Stimulated activated CD4-positive, alpha-beta T cell treated with anti-CD3 and anti-CD28 coated beads, Interleukin-15, amount 100 ng/mL, for 48 hours (primary cell): ENCODE data around the gene ANXA1.
"Not testable (repeated sequence)": the region's sequence is repeated elsewhere in the genome, so short reads cannot be mapped to it uniquely, and the experiment has no call there.

Source experiments
- DNase-seq, 2 donors: peaks; one replicate each; pipeline ENCODE4 v3.0.0-alpha.2; 2020; ENCODE audit warnings: low read depth in 2 of 2

The ANXA1 gene

GRCh38 chr9:73167614-73168013 is 15.9 kb downstream of the ANXA1 start:
- DNase-seq: no peak

DNA sequence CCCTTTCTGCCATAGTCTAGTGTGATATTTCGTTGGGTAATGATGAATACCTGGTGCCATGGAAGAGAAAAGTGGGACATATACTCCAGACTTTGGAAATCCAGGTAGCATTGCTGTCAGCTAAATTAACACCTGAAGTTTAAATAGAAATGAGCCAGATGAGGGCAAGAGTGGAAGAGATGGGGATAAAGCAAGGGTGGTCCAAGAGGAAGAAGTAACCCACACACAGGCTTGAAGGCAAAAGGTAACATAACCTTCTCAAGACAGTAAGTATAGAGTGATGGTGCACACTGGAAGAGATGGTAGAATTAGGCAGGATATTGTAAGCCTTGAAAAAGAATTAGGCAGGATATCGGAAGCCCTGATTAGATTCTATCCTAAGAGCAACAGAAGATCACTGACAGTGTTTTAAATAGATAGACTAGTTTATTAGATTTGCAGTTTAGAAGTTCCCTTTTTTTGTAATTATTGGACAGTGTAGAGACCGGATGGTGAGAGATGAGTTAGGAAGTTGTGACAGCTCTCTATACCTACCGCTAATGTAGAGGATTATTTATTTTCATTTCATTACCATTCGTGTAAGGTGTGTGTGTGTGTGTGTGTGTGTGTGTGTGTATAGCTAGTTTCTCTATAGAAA is 16.8 kb downstream of the ANXA1 start:
- DNase-seq: no peak

DNA sequence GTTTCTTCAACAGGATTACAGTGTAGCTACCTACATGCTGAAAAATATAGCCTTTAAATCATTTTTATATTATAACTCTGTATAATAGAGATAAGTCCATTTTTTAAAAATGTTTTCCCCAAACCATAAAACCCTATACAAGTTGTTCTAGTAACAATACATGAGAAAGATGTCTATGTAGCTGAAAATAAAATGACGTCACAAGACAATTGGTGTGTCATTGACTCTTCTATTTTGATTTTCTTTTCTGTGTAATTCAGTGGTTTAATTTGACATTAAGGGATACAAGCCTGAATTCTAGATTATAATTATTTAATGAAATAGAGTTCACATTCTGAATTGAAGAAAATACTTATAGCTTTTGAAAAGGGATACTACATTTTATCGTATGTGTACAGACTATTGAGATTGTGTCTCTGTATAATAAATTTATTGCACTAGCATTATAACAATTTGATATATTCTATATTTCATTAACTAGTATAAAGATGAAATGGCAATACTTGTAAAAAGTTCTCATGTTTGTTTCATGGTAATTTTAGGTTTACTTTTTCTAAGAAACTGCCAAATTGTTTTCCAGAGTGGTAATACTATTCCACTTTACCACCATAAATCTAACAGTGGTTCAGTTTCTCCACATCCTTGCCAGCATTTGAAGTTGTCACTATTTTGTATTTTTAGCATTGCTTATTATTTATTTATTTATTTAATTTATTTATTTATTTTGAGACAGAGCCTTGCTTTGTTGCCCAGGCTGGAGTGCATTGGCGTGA is 18.7 kb downstream of the ANXA1 start:
- no peak for DNase-seq

DNA sequence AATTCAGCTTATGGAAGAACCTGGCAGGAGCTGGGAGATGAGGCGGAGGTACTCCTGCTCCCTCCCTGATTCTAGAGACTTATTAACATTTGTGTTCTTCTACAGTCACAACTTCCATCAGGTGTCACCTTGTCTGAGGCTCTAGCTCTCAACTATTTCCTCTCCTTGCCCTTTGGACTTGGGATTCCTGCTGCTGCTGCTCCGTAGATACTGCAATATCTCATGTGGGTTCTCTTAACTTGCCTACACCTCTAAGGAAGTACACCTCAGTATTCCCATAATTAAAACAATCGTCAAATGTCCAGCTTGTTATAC is 21.2 kb downstream of the ANXA1 start:
- DNase-seq: no peak

GRCh38 chr9:73173557-73174329 is 22.1 kb downstream of the ANXA1 start:
- no peak for DNase-seq

DNA sequence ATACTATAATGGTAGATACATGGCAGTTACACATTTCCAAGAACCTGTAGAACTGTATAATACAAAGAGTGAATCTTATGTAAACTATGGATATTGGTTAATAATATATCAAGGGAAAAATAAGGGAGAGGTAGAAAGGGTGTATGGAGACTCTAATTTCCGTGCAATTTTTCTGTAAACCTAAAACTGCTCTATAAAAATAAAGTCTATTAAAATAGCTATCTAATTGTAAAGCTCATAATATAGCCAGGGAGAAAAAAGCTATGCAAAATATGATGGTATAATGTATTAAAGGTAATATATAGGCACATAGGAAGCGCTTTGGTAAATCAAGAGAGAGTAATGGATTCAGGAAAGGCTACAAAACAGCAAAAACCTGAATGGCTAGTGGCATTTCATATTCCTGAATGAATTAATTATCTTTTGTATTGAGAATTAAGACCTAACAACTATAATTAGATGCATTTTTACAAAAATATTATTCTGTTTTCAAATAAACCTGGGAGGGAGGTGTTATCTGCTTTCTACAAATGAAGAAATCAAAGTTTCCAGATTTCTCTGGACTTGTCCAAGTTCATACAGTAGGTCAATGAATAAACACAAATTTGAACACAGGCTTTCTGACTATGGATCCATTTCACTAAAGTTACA is 22.8 kb downstream of the ANXA1 start:
- DNase-seq: no peak

- no peak for DNase-seq
These were observed 24.8 kb downstream of the ANXA1 start for GRCh38 chr9:73176450-73176875.

DNA sequence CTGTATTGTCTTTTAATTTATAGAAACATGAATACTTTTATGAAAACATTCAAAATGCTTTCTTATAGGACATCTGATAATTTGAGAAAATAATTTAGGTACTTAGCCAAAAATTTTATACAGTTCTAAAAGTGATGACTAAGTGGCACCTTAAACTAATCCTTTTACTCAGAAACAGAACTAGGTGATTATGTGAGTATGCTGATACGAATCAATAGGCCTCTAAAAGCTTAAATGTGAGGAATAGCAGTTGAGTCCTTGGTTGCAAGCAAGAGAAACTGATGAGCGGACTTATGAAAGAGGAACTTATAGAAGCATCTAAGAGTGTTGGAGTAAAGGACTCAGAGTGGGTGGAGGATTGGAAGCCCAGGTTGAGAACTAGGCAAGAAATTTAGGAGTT is 26.4 kb downstream of the ANXA1 start:
- DNase-seq: no peak

- DNase-seq: no peak
These were observed 27.9 kb downstream of the ANXA1 start for GRCh38 chr9:73179589-73179988.

DNA sequence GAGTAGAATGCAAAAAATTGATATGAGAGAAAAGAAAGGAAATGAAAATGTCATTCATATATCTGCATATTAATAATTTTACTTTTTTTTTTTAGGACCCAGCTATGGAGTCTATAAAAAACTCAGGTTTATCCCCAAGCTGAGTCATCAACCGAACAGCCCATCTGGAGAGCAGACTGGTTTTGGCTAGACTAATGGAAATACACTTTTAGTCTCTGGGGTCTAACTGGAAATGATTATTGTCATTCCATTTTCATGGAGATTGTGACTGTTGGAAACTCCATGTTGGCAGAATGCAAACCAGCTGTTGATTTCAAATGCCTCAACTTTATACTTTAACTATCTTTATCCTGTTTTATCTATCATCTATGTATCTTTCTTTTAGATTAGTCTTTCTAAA is 28.7 kb downstream of the ANXA1 start:
- no peak for DNase-seq

DNA sequence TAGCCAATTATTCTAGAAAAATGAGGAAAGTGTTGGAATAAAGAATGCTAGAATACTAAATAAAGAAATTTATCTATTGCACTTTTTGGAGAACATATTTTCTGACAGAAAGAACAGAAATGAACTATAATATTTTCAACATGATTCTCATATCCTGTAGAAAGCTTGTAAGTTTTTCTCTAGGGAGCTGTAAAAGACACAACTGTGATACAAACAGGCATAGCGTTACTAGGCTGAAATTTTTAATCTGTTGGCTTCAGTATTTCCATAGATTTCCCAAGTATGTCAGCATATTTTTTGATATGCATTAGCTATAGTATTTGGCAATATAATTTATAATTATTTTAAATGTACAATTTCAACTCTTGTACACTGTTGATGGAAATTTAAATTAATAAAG is 31.3 kb downstream of the ANXA1 start:
- no peak for DNase-seq

- no peak for DNase-seq
These were observed 31.8 kb downstream of the ANXA1 start for GRCh38 chr9:73183428-73183827.

DNA sequence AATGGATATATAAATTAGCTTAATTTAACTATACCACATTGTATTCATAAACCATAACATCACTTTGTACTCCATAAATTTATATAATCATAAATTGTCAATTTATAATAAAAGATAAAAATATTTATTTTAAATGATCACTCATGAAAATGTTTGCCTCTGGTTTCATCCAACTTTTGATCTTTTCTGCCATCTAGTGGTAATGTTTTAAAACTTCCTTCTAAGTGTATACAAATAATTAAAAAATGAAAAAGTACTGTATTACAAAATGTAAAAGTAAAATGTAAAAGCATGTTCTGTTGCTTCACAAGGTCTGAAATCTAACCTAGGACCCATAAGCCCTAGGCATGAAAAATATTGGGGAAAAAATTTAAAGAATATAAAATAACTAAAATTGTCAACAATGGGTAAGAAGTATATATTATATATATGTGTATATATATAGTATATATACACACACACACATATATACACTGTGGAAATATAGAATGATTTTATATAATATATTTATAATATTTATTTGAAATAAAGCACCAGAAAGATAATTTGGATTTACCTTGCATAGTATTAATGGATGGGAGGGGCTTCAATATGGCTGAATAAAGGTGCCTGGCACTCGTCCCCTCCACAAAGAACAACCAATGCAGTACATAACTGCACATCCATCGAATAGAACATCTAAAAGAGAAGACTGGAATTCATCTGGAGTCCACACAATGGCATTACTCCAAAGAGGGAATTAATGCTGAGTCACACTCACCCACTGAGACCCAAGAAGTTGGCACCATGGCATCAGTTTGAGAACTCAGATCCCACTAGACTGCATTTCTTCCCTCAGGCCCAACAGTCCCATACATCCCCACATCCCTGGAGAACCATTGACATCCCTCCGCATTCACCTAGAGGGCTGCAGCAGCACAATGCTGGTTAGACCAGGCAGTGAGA is 32.5 kb downstream of the ANXA1 start:
- no peak for DNase-seq

DNA sequence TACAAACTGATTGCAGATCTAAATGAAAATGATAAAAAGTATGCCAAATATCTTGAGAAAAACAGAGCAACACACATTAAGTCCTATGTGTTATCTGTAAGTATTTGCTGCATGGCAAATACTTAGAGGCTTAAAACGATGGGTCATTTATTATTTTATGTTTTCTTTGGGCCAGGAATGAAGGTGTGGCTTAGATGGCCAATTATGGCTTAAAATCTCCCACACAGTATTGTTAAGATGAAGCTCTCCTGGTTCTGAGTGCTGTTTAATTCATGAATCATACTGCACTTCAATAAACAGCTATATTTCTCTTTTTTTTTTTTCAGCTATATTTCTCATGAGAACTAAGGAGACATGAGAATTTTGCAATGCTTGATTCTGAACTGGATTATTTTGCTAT is 39.4 kb downstream of the ANXA1 start:
- not testable (repeated sequence) for DNase-seq

DNA sequence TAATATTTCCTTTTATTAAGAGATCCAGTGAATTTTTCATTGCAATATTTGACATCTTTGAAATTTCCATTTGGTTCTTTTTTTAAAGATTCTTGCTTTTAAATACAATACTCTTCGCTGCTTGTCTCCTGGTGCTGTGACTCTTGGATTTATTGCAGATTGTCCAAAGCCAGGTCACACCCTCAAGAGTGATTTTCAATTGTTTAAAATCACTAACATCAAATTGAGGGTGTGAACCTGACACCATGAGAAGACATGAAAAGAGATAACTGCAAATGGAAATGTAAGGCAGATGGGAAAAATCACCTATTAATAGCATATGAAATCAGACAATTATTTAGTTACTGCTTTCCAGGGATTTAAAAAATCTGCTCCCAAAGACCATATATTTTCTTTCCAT is 42.6 kb downstream of the ANXA1 start:
- DNase-seq: no peak

DNA sequence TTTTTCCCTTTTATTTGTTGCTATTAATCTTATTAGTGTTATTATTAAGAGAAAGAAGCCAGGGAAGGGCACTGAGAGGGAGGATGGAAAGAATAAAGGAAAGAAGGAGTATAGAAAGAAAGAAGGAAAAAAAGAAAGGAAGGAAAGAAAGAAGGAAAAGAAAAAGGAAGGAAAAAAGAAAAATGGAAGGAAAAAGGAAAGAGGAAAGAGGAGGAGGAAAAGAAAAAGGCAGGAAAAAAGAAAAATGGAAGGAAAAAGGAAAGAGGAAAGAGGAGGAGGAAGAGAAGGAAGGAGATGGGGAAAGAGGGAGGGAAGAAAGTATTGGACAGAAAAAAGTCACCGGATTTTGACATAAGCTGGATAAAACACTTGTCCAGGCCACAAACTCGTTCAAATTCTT is 47.8 kb downstream of the ANXA1 start:
- DNase-seq: no peak

DNA sequence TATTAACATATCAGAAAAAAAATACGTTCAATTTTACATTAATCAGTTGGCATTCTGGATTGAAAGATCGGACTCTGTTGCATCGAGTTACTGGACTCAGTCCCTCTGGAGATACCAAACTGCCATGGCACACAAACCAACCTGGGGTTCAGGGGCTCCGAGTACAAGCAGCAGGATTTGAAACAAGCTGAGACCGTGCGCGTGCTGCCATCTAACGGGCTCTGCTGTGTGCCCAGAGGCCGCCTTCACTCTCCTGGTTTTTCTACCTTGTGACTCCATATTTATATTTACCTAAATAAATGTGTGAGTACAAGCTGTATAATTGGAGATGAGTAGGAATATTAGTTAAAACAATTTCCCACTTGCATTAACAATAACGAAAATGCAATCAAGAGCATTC is 48.2 kb downstream of the ANXA1 start:
- no peak for DNase-seq

- no peak for DNase-seq
These were observed 49.2 kb downstream of the ANXA1 start for GRCh38 chr9:73200694-73201452.

- no peak for DNase-seq
These were observed 51.3 kb downstream of the ANXA1 start for GRCh38 chr9:73202980-73203379.

DNA sequence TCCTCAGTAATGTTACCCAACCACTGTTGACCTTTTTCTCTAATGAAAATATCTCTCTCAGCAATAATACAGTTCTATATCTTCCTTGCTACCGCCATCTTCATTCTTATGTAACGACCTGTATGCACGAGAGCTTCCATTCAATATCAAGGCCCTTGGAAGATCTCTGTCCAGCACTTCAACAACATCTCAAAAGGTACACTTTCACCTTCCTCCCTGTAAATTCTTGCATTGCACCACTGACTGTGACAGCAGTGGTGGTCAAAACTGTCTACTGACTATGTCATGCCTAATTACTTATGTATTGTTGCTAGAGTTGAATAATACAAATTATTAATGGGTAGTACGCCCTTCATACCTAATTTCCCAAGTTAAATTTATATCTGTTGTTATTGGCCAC is 53.3 kb downstream of the ANXA1 start:
- no peak for DNase-seq

GRCh38 chr9:73206851-73207250 is 55.2 kb downstream of the ANXA1 start:
- no peak for DNase-seq
